Suprapubic skin (tissue), 4 donors: Measurements from ENCODE around the gene RHOG. TPM values are rescaled to one million over a fixed set of nuclear protein-coding genes. Genes with fewer than 3 reads are reported as not detected.

Source experiments
- DNase-seq, 2 donors: peaks; one replicate each; pipeline ENCODE4 v3.0.0-alpha.2; 2019; ENCODE audit warnings: low spot score in 2 of 2
- H3K27ac ChIP-seq: fragments of 200-600 bp; sonication (generic); one replicate; pipeline ENCODE4 v1.5.1; 2019
- H3K27me3 ChIP-seq: fragments of 200-600 bp; sonication (generic); one replicate; pipeline ENCODE4 v1.5.1; 2019
- H3K36me3 ChIP-seq: fragments of 200-600 bp; sonication (generic); one replicate; pipeline ENCODE4 v1.5.1; 2019
- H3K4me1 ChIP-seq: fragments of 200-600 bp; sonication (generic); one replicate; pipeline ENCODE4 v1.5.1; 2019
- H3K4me3 ChIP-seq: fragments of 200-600 bp; sonication (generic); one replicate; pipeline ENCODE4 v1.5.1; 2019; ENCODE audit warnings: mild to moderate bottlenecking
- H3K9me3 ChIP-seq: fragments of 200-600 bp; sonication (generic); one replicate; pipeline ENCODE4 v1.5.1; 2019
- EP300 ChIP-seq: sonication (generic); formaldehyde crosslinking; IDR thresholded peaks from one replicate; pipeline ENCODE4 v1.6.1; 2017; ENCODE audit warnings: antibody characterized with exemption
- POLR2A ChIP-seq, 2 donors: fragments of 450-650 bp; IDR thresholded peaks; one replicate each; pipeline ENCODE4 v1.6.1; 2017; ENCODE audit warnings: antibody characterized with exemption in 2 of 2, mild to moderate bottlenecking in 2 of 2, moderate library complexity in 2 of 2
- POLR2AphosphoS5 ChIP-seq, 3 donors: sonication (generic); formaldehyde crosslinking; IDR thresholded peaks; one replicate each; pipeline ENCODE4 v1.6.1; 2017; ENCODE audit warnings: antibody characterized with exemption in 3 of 3
- WGBS: methylation state at CpG from one replicate; pipeline ENCODE4 v1.1.5; 2018; 5-methylcytosine and 5-hydroxymethylcytosine counted together
- total RNA-seq, 4 donors: library from RNA; depleted of rRNA; stranded (reverse); fragments of >200 nt; gene quantifications; one replicate each; pipeline ENCODE4 v1.1.0, GENCODE V29; 2016
- TF ChIP-seq, protein P1 (sequence below), 2 donors: fragments of 200-600 bp in 1 of 2; fragments of 450-650 bp in 1 of 2; sonication (generic) in 1 of 2; IDR thresholded peaks; one replicate each; pipeline ENCODE4 v1.5.1; 2016 to 2019; ENCODE audit warnings: antibody characterized with exemption in 2 of 2, mild to moderate bottlenecking in 1 of 2, moderate library complexity in 1 of 2

The RHOG gene
- total RNA-seq, 4 donors from 2014 or later = 36.6 to 47.3 (median 39.3) TPM

DNA sequence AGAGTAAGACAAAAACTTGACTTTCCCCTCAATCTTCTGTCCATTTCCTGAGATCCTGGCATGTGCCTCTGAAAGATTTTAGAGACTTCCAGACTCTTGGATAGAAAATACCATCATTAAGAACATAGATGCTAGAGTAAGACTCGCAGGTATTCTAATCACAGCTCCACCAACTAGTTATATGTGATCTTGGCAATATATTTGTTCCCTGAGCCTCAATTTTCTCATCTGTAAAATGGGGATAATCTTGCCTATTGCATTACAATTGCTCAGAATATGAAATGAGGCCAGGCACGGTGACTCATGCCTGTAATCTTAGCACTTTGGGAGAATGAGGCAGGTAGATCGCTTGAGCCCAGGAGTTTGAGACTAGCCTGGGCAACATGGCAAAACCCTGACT, 10.7 kb downstream of the RHOG start:
- 87% methylated on average over 3 of the region's 3 CpGs for WGBS
- Histone ChIP-seq H3K4me1 (peaks cover 38% of the 10 kb centered on the region), H3K27me3 (no peaks in the 10 kb centered on the region), H3K27ac (no peak overlapping the region), H3K9me3 (no peaks in the 10 kb centered on the region), H3K4me3 (no peak overlapping the region), H3K36me3 (peaks cover 45% of the 10 kb centered on the region)
- no peak for TF ChIP-seq EP300
- no peak for DNase-seq

DNA sequence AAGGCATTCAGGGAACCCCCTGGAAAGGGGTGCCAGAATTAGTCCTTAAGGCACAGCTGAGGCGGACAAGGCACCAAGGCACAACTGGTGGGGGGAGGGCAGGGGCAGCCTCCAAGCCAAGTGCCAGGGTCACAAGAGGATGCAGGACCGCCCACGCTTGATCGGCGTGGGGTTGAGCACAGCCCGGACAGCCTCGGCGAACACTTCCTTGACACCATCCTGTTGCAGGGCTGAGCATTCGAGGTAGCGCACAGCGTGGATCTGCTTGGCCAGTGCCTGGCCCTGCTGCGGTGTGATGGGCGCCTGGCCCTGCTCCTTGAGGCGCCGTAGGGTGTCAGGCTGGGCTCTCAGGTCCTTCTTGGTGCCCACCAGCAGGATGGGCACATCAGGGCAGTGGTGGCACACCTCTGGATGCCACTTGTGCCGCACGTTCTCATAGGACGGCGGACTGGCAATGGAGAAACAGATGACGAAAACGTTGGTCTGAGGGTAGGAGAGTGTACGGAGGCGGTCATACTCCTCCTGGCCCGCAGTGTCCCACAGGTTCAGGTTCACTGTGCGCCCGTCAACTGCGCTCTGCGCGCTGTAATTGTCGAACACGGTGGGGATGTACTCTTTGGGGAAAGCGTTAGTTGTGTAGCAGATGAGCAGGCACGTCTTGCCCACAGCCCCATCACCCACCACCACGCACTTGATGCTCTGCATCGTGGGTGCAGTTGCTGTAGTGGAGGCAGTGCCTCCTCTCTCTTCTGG, 13.1 kb downstream of the RHOG start:
- H3K4me1 ChIP-seq = peaks cover 23% of the 10 kb centered on the region
- no peaks in the 10 kb centered on the region for H3K27me3 ChIP-seq
- peaks cover 52% of the 10 kb centered on the region for H3K36me3 ChIP-seq
- no peak overlapping the region for H3K4me3 ChIP-seq
- H3K27ac ChIP-seq = no peak overlapping the region
- WGBS = 89% methylated on average over 35 of the region's 35 CpGs
- TF ChIP-seq POLR2A (IDR thresholded peaks at IDR 0.05) (no peak), POLR2AphosphoS5 (IDR thresholded peaks at IDR 0.05) (no peak), EP300 (no peak)
- TF ChIP-seq, protein P1, sequence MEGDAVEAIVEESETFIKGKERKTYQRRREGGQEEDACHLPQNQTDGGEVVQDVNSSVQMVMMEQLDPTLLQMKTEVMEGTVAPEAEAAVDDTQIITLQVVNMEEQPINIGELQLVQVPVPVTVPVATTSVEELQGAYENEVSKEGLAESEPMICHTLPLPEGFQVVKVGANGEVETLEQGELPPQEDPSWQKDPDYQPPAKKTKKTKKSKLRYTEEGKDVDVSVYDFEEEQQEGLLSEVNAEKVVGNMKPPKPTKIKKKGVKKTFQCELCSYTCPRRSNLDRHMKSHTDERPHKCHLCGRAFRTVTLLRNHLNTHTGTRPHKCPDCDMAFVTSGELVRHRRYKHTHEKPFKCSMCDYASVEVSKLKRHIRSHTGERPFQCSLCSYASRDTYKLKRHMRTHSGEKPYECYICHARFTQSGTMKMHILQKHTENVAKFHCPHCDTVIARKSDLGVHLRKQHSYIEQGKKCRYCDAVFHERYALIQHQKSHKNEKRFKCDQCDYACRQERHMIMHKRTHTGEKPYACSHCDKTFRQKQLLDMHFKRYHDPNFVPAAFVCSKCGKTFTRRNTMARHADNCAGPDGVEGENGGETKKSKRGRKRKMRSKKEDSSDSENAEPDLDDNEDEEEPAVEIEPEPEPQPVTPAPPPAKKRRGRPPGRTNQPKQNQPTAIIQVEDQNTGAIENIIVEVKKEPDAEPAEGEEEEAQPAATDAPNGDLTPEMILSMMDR (IDR thresholded peaks at IDR 0.05) = no peak
- H3K9me3 ChIP-seq = no peaks in the 10 kb centered on the region
- no peak for DNase-seq

DNA sequence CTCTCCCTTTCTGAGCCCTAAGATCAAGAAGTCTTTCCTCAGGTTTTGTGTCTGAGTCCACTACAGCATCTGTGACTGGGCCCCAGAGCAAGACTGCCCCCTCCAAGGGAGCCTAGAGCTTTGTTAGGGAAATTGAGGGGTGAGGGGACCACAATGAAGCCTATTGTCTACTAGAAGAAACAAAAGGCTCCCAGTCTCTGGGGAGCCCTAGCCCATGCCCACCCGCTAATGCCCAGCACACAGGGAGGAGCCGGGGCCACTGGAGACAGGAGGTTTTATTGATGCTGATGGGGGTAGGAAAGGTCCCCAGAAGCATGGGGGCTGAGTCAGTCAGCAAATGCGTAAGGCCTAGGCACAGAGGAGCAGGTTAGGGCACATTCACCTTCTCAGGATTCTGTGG, 14.0 kb downstream of the RHOG start:
- TF ChIP-seq EP300 (no peak), POLR2A (IDR thresholded peaks at IDR 0.05) (no peak), POLR2AphosphoS5 (IDR thresholded peaks at IDR 0.05) (no peak)
- TF ChIP-seq, protein P1 (IDR thresholded peaks at IDR 0.05) = no peak
- DNase-seq = no peak
- Histone ChIP-seq H3K36me3 (peaks cover 52% of the 10 kb centered on the region), H3K27ac (no peak overlapping the region), H3K9me3 (no peaks in the 10 kb centered on the region), H3K27me3 (no peaks in the 10 kb centered on the region), H3K4me1 (peaks cover 15% of the 10 kb centered on the region), H3K4me3 (no peak overlapping the region)
- WGBS = 81% methylated on average over 3 of the region's 3 CpGs

DNA sequence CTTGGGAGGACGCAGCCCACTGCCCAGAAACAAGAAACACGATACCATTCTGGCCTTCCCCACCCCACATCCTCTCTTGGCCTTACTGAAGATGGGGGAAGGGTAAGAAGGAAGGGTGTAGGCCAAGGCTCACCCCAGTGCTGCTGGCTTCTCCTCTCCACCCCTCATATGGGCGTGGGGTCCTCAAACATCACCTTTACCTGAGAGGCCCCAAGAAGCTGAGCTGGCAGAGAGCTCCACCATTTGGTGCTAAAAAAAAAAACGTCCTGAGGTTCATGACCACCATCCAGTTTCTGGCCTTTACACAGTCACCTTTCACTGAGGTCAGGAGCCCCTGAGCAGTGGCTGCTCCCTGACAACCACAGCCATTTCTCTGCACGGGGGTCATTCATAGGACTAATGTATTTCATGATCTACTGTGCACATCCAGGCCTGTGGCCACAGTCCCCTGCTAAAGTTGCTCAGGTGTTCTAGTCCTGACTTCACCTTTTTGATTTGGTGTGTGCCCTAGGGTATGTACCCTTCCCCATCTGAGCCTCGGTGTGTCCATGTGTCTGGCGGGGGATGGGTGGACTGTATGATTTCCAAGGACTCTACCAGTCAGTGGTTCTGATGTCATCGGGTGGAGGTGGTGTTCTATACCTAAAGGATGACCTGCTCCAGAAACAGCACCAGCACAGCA, 15.1 kb downstream of the RHOG start:
- peaks cover 52% of the 10 kb centered on the region for H3K36me3 ChIP-seq

DNA sequence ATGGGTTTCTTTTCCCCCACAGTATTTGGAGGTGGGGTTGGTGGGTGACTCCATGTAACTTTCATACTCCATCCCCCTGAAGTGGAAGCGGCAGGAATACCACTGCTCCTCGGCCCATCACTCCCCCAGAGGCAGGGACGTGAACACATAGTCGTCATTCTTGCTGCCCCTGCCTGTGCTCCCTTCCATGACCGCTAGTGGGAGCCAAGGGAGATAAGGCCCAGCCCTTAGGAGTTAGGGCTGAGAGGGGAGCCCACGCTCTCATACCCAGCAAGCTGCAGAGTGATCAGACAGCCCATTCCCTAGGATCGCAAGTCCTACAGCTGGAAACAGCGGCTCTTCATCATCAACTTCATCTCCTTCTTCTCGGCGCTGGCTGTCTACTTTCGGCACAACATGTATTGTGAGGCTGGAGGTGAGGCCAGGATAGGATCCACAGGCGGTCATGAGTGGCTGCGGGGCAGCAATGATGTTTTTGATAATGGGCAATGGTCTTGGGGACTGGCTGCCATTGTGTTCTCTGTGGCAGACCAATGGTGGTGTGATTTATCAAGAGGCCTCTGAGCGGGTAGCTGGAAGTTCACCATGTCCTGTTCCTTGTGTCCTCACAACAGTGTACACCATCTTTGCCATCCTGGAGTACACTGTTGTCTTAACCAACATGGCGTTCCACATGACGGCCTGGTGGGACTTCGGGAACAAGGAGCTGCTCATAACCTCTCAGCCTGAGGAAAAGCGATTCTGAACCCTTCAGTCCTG, 15.9 kb downstream of the RHOG start:
- Histone ChIP-seq H3K4me1 (peaks cover 10% of the 10 kb centered on the region), H3K27me3 (no peaks in the 10 kb centered on the region), H3K9me3 (no peaks in the 10 kb centered on the region), H3K36me3 (peaks cover 49% of the 10 kb centered on the region), H3K27ac (no peak overlapping the region), H3K4me3 (no peak overlapping the region)
- TF ChIP-seq, protein P1 (IDR thresholded peaks at IDR 0.05) = peak; percentile 53 to 59
- no peak for TF ChIP-seq POLR2AphosphoS5 (IDR thresholded peaks at IDR 0.05)
- 85% methylated on average over 17 of the region's 18 CpGs for WGBS
- peak in 1 of 2 donors; percentile 81 for DNase-seq

More for the DNA sequence above, 15.1 kb downstream of the RHOG start:
- no peak for DNase-seq
- Histone ChIP-seq H3K4me3 (no peak overlapping the region), H3K4me1 (peaks cover 10% of the 10 kb centered on the region), H3K27me3 (no peaks in the 10 kb centered on the region), H3K9me3 (no peaks in the 10 kb centered on the region), H3K27ac (no peak overlapping the region)
- 79% methylated on average over 8 of the region's 8 CpGs for WGBS
- TF ChIP-seq POLR2AphosphoS5 (IDR thresholded peaks at IDR 0.05) (no peak), EP300 (no peak), POLR2A (IDR thresholded peaks at IDR 0.05) (no peak)
- TF ChIP-seq, protein P1 (IDR thresholded peaks at IDR 0.05) = no peak
